ENCODE results near the gene MUC21. TPM values are rescaled to one million over a fixed set of nuclear protein-coding genes. Genes with fewer than 3 reads are reported as not detected.

The MUC21 gene
- total RNA-seq, 1 donor from 2014 or later: not detected

DNA sequence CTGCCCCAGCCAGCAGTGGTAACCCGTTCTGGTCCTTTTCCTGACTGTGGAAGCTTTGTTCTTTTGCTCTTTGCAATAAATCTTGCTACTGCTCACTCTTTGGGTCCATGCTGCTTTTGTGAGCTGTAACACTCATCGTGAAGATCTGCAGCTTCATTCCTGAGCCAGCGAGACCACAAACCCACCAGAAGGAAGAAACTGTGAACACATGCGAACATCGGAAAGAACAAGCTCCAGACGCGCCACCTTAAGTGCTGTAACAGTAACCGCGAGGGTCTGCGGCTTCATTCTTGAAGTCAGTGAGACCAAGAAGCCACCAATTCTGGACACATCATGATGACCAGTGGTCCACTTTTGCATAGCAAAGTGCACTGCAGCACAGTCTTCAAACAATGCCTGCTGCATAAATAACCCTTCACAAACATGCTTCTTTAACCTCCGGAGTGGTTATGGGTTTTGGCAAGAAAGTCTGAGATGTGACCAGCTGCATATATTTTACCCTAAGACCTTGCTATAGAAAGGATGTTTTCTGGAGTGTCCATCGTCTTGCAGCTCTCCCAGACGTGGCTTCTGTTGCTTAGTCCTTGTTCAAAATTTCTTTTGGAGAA is 17.9 kb downstream of the MUC21 start:
- DNase-seq (ENCODE audit: extremely low spot score, unreplicated experiment): no peak
- Mint-ChIP-seq H3K27me3 (ENCODE audit: unreplicated experiment) (peaks cover 17% of the 10 kb centered on the region), H3K4me1 (ENCODE audit: unreplicated experiment) (no peaks in the 10 kb centered on the region), H3K9me3 (ENCODE audit: unreplicated experiment) (no peaks in the 10 kb centered on the region), H3K27ac (ENCODE audit: unreplicated experiment) (no peak overlapping the region), H3K36me3 (ENCODE audit: unreplicated experiment) (no peaks in the 10 kb centered on the region), H3K4me3 (ENCODE audit: unreplicated experiment) (no peak overlapping the region)
- TF ChIP-seq, protein P1, sequence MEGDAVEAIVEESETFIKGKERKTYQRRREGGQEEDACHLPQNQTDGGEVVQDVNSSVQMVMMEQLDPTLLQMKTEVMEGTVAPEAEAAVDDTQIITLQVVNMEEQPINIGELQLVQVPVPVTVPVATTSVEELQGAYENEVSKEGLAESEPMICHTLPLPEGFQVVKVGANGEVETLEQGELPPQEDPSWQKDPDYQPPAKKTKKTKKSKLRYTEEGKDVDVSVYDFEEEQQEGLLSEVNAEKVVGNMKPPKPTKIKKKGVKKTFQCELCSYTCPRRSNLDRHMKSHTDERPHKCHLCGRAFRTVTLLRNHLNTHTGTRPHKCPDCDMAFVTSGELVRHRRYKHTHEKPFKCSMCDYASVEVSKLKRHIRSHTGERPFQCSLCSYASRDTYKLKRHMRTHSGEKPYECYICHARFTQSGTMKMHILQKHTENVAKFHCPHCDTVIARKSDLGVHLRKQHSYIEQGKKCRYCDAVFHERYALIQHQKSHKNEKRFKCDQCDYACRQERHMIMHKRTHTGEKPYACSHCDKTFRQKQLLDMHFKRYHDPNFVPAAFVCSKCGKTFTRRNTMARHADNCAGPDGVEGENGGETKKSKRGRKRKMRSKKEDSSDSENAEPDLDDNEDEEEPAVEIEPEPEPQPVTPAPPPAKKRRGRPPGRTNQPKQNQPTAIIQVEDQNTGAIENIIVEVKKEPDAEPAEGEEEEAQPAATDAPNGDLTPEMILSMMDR (IDR thresholded peaks at IDR 0.05): no peak

DNA sequence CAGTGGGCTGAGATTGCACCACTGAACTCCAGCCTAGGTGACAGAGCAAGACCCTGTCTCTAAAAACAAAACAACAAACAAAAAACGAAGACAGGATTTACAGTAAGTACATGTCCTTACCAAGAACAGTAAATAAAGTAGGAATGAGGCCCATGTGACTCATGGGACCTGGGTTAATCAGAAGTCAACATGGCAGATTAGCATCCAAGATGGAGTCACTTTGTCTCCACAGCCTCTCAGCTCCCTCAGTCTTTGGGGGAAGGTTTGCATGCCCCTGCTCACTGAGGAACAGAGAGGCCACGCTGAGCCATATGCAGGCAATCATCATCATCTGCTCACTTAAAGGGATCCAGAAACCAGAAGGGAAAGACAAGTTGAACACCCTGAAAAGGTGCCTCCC is 19.0 kb downstream of the MUC21 start:
- Mint-ChIP-seq H3K4me3 (ENCODE audit: unreplicated experiment) (no peak overlapping the region), H3K27me3 (ENCODE audit: unreplicated experiment) (peaks cover 17% of the 10 kb centered on the region), H3K4me1 (ENCODE audit: unreplicated experiment) (peaks cover 3% of the 10 kb centered on the region), H3K27ac (ENCODE audit: unreplicated experiment) (no peak overlapping the region), H3K36me3 (ENCODE audit: unreplicated experiment) (no peaks in the 10 kb centered on the region), H3K9me3 (ENCODE audit: unreplicated experiment) (no peaks in the 10 kb centered on the region)
- DNase-seq (ENCODE audit: extremely low spot score, unreplicated experiment): no peak
- TF ChIP-seq, protein P1 (IDR thresholded peaks at IDR 0.05): no peak

DNA sequence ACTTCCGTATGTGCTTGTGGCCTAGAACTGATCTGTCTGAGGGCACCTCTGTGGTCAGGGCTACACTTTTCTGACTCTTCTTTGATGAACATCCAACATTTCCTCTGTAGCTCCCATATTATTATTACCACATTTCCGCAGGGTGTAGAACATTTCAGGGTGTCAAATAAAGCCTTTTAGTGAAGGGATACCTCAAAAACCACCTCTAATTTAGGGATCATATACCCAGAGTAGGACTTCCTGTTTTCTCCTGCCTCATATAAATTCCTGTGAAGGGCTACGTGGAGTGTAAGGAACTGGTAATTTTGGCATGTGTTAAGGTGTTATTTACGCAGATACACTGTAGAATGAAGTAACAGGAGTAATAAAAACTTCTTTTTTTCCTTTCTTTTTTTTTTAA is 21.3 kb downstream of the MUC21 start:
- peaks cover 11% of the 10 kb centered on the region for H3K4me1 Mint-ChIP-seq (ENCODE audit: unreplicated experiment)
- DNase-seq (ENCODE audit: extremely low spot score, unreplicated experiment): no peak
- H3K9me3 Mint-ChIP-seq (ENCODE audit: unreplicated experiment): no peaks in the 10 kb centered on the region
- H3K4me3 Mint-ChIP-seq (ENCODE audit: unreplicated experiment): no peak overlapping the region
- H3K27ac Mint-ChIP-seq (ENCODE audit: unreplicated experiment): no peak overlapping the region
- TF ChIP-seq, protein P1 (IDR thresholded peaks at IDR 0.05): no peak
- peaks cover 17% of the 10 kb centered on the region for H3K27me3 Mint-ChIP-seq (ENCODE audit: unreplicated experiment)
- no peaks in the 10 kb centered on the region for H3K36me3 Mint-ChIP-seq (ENCODE audit: unreplicated experiment)

DNA sequence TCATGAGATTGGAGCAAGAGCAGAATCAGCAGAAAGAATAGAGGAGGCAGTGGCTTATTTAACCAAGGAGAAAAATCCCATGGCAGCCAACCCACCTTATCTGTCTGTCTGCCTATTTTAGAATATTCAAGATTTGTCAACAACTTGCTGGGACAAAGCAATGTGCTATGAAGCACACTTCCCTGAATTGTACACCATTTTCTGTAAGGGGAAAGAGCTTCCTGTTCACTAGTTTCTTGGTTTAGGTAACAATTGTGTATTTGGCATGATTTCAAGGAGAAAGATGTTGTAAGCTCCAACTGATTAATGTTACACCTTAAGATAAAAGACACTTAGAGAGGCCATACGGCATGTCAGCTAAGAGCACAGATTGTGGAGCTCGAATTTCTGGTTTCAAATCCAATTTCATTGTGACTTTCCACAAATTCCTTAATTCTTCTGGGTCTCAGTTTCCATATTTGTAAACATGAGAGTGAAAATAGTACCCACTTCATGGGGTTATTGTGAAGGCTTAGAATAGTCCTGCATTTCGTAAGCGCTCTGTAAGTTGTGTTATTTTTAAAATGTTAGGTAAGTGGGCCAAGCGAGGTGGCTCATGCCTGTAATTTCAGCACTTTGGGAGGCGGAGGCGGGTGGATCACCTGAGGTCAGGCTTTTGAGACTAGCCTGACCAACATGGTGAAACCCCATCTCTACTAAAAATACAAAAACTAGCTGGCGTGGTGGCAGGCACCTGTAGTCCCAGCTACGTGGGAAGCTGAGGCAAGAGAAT is 21.9 kb downstream of the MUC21 start:
- no peak overlapping the region for H3K27ac Mint-ChIP-seq (ENCODE audit: unreplicated experiment)

DNA sequence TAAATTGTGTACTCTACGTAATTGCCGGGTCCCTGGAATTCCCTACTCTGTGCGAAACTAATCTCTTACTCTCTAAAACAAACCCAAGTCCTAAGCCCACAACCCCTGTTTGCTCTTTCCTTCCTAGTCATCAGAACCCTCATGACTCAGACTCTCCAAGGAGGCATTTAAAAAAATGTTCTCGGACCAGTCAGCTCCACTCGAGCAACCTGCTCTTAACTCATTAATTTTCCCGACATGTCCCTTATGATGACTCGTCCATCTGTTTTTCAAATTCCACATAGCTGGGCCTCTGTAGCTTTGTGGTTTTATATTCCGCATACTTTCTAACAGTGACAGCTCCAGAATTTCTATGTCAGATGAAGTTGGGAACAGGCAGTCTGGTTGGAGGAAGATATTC is 24.2 kb downstream of the MUC21 start:
- peaks cover 14% of the 10 kb centered on the region for H3K27me3 Mint-ChIP-seq (ENCODE audit: unreplicated experiment)
- DNase-seq (ENCODE audit: extremely low spot score, unreplicated experiment): no peak
- peaks cover 14% of the 10 kb centered on the region for H3K4me1 Mint-ChIP-seq (ENCODE audit: unreplicated experiment)
- H3K36me3 Mint-ChIP-seq (ENCODE audit: unreplicated experiment): no peaks in the 10 kb centered on the region
- TF ChIP-seq, protein P1 (IDR thresholded peaks at IDR 0.05): no peak
- no peaks in the 10 kb centered on the region for H3K9me3 Mint-ChIP-seq (ENCODE audit: unreplicated experiment)
- no peak overlapping the region for H3K4me3 Mint-ChIP-seq (ENCODE audit: unreplicated experiment)
- peak overlapping the region; percentile 8 for H3K27ac Mint-ChIP-seq (ENCODE audit: unreplicated experiment)

More for the DNA sequence above, 21.9 kb downstream of the MUC21 start:
- Mint-ChIP-seq H3K36me3 (ENCODE audit: unreplicated experiment) (no peaks in the 10 kb centered on the region), H3K27me3 (ENCODE audit: unreplicated experiment) (peaks cover 17% of the 10 kb centered on the region), H3K4me3 (ENCODE audit: unreplicated experiment) (no peak overlapping the region), H3K4me1 (ENCODE audit: unreplicated experiment) (peaks cover 11% of the 10 kb centered on the region), H3K9me3 (ENCODE audit: unreplicated experiment) (no peaks in the 10 kb centered on the region)
- DNase-seq (ENCODE audit: extremely low spot score, unreplicated experiment): no peak
- TF ChIP-seq, protein P1 (IDR thresholded peaks at IDR 0.05): no peak
